Measurements from ENCODE around the gene GPN2. TPM values are rescaled to one million over a fixed set of nuclear protein-coding genes. Genes with fewer than 3 reads are reported as not detected.
"Not testable (repeated sequence)": the region's sequence is repeated elsewhere in the genome, so short reads cannot be mapped to it uniquely, and the experiment has no call there.

GPN2 gene
- total RNA-seq, 1 experiment from 2014 or later = 41.9 TPM

DNA sequence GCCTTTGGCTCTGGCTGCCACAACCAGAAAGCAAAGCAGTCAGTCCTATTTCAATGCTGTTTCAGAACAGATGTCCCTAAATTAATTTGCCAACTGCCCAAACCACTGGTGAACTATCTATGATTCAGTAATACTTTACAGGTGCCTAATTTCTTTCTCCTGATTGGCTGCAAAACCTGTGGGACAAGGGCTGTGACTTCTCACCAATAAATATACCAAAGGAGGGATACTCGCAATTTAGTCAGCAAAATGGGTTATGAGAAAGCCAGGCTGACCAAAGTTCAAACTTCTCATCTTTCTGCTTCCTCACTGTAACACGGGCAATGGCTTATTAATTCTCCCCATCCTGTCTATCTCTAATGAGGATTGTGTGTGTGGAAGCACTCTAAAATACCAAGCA, 12.8 kb downstream of the GPN2 start:
- Histone ChIP-seq H3K27me3 (ENCODE audit: control insufficient read depth, insufficient read depth, low read length) (no peaks in the 10 kb centered on the region), H3K9me3 (ENCODE audit: control insufficient read depth, insufficient read depth, low read depth, low read length) (no peaks in the 10 kb centered on the region), H3K4me1 (ENCODE audit: control insufficient read depth, insufficient read depth, low read length) (no peaks in the 10 kb centered on the region), H3K27ac (ENCODE audit: low read length) (no peak overlapping the region), H3K4me3 (ENCODE audit: low read depth in 2 of 2, low read length in 2 of 2) (no peak overlapping the region), H3K36me3 (ENCODE audit: control insufficient read depth, insufficient read depth, low read length) (peaks cover 10% of the 10 kb centered on the region; the same call in 1 of the 2 replicates)
- in situ Hi-C loops (cut with HindIII; ENCODE audit: low pct_unique_long_range_greater_than_20kb, low sequenced_read_pairs) (no loop called here), intact Hi-C loops (cut with micrococcal nuclease; ENCODE audit: unreplicated experiment) (loop anchor here (5.0 kb wide), 1 partner anchor 275 kb away; no protein-coding TSS in a partner anchor)
- no peak for DNase-seq (ENCODE audit: low read depth, low spot score)
- ChIA-PET CTCF (no interaction called here), POLR2A (no interaction called here)
- TF ChIP-seq SIN3A (IDR thresholded peaks at IDR 0.05; ENCODE audit: borderline replicate concordance, insufficient read depth, low read depth, low read length) (no peak), TCF7L2 (IDR thresholded peaks at IDR 0.05; ENCODE audit: low read depth, low read length) (no peak), POLR2AphosphoS5 (IDR thresholded peaks at IDR 0.05; ENCODE audit: low read depth, low read length) (no peak; the same call in 1 of the 2 replicates)
- TF ChIP-seq, protein P1, sequence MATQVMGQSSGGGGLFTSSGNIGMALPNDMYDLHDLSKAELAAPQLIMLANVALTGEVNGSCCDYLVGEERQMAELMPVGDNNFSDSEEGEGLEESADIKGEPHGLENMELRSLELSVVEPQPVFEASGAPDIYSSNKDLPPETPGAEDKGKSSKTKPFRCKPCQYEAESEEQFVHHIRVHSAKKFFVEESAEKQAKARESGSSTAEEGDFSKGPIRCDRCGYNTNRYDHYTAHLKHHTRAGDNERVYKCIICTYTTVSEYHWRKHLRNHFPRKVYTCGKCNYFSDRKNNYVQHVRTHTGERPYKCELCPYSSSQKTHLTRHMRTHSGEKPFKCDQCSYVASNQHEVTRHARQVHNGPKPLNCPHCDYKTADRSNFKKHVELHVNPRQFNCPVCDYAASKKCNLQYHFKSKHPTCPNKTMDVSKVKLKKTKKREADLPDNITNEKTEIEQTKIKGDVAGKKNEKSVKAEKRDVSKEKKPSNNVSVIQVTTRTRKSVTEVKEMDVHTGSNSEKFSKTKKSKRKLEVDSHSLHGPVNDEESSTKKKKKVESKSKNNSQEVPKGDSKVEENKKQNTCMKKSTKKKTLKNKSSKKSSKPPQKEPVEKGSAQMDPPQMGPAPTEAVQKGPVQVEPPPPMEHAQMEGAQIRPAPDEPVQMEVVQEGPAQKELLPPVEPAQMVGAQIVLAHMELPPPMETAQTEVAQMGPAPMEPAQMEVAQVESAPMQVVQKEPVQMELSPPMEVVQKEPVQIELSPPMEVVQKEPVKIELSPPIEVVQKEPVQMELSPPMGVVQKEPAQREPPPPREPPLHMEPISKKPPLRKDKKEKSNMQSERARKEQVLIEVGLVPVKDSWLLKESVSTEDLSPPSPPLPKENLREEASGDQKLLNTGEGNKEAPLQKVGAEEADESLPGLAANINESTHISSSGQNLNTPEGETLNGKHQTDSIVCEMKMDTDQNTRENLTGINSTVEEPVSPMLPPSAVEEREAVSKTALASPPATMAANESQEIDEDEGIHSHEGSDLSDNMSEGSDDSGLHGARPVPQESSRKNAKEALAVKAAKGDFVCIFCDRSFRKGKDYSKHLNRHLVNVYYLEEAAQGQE (IDR thresholded peaks at IDR 0.05; ENCODE audit: insufficient read depth in 1 of 2, low read depth in 2 of 2, low read length in 1 of 2) = no peak
- TF ChIP-seq, protein P2, sequence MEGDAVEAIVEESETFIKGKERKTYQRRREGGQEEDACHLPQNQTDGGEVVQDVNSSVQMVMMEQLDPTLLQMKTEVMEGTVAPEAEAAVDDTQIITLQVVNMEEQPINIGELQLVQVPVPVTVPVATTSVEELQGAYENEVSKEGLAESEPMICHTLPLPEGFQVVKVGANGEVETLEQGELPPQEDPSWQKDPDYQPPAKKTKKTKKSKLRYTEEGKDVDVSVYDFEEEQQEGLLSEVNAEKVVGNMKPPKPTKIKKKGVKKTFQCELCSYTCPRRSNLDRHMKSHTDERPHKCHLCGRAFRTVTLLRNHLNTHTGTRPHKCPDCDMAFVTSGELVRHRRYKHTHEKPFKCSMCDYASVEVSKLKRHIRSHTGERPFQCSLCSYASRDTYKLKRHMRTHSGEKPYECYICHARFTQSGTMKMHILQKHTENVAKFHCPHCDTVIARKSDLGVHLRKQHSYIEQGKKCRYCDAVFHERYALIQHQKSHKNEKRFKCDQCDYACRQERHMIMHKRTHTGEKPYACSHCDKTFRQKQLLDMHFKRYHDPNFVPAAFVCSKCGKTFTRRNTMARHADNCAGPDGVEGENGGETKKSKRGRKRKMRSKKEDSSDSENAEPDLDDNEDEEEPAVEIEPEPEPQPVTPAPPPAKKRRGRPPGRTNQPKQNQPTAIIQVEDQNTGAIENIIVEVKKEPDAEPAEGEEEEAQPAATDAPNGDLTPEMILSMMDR (IDR thresholded peaks at IDR 0.05) = no peak
- no peak for ATAC-seq
- BruUV-seq (replicated peaks) = TSS peak; percentile 57

DNA sequence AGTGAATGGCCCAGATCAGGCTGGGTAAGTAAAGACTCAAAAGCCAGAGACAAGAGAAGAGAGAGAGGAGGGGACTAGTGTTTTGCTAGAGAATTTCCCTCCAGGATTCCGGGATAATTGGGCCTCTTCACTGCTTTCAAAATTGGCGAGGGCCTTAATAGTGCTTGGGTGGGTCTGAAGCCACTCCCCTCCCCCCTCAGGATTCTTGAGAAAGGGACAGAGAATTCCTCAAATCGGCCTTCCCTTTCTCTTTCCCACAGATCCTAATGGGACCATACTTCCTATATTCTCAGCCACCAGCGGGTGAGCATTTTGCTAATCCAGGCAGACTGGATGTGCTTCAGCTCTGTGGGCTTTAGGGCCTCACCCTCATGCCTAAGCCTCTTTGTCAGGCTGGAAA, 15.2 kb downstream of the GPN2 start:
- Histone ChIP-seq H3K36me3 (ENCODE audit: control insufficient read depth, insufficient read depth, low read length) (0 out of 2 replicates have a peak, but pooled peaks cover 7% of the 10 kb centered on the region), H3K4me1 (ENCODE audit: control insufficient read depth, insufficient read depth, low read length) (no peaks in the 10 kb centered on the region), H3K9me3 (ENCODE audit: control insufficient read depth, insufficient read depth, low read depth, low read length) (no peaks in the 10 kb centered on the region), H3K27ac (ENCODE audit: low read length) (no peak overlapping the region), H3K4me3 (ENCODE audit: low read depth in 2 of 2, low read length in 2 of 2) (no peak overlapping the region), H3K27me3 (ENCODE audit: control insufficient read depth, insufficient read depth, low read length) (no peaks in the 10 kb centered on the region)
- TF ChIP-seq TCF7L2 (IDR thresholded peaks at IDR 0.05; ENCODE audit: low read depth, low read length) (no peak), SIN3A (IDR thresholded peaks at IDR 0.05; ENCODE audit: borderline replicate concordance, insufficient read depth, low read depth, low read length) (no peak), POLR2AphosphoS5 (IDR thresholded peaks at IDR 0.05; ENCODE audit: low read depth, low read length) (no peak)
- TF ChIP-seq, protein P2 (IDR thresholded peaks at IDR 0.05) = no peak
- TF ChIP-seq, protein P1 (IDR thresholded peaks at IDR 0.05; ENCODE audit: insufficient read depth in 1 of 2, low read depth in 2 of 2, low read length in 1 of 2) = no peak
- intact Hi-C loops (cut with micrococcal nuclease; ENCODE audit: unreplicated experiment) (loop anchor here (5.0 kb wide), 1 partner anchor 273 kb away; no protein-coding TSS in a partner anchor), in situ Hi-C loops (cut with HindIII; ENCODE audit: low pct_unique_long_range_greater_than_20kb, low sequenced_read_pairs) (no loop called here)
- no peak for ATAC-seq
- DNase-seq (ENCODE audit: low read depth, low spot score) = no peak
- ChIA-PET CTCF (interaction anchor here (0.9 kb wide), 1 partner anchor 17 kb away, joined by 3 read pairs; no protein-coding TSS in a partner anchor), POLR2A (no interaction called here)
- no TSS peak for BruUV-seq (replicated peaks)

DNA sequence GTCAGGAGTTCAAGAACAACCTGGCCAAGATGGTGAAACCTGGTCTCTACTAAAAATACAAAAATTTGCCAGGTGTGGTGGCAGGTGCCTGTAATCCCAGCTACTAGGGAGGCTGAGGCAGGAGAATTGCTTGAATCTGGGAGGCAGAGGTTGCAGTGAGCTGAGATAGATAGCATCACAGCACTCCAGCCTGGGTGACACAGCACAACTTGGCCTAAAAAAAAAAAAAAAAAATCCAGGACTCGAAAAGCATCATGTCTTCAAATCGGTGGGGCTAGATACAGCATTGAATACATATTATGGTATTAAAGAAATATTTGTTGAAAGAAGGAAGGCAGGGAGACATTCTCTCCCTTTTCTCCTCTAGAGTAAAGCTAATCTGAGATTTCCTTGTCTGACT, 17.0 kb downstream of the GPN2 start:
- H3K4me1 ChIP-seq (ENCODE audit: control insufficient read depth, insufficient read depth, low read length); in situ Hi-C loops (cut with HindIII; ENCODE audit: low pct_unique_long_range_greater_than_20kb, low sequenced_read_pairs); H3K36me3 ChIP-seq (ENCODE audit: control insufficient read depth, insufficient read depth, low read length); ATAC-seq; intact Hi-C loops (cut with micrococcal nuclease; ENCODE audit: unreplicated experiment); H3K4me3 ChIP-seq (ENCODE audit: low read depth in 2 of 2, low read length in 2 of 2); BruUV-seq (replicated peaks); H3K9me3 ChIP-seq (ENCODE audit: control insufficient read depth, insufficient read depth, low read depth, low read length); H3K27ac ChIP-seq (ENCODE audit: low read length); DNase-seq (ENCODE audit: low read depth, low spot score); H3K27me3 ChIP-seq (ENCODE audit: control insufficient read depth, insufficient read depth, low read length): not testable (repeated sequence)
- ChIA-PET CTCF (interaction anchor here (0.7 kb wide), 1 partner anchor 18 kb away, joined by 6 read pairs; no protein-coding TSS in a partner anchor), POLR2A (interaction anchor here (0.9 kb wide), 1 partner anchor 8 kb away, joined by 3 read pairs; no protein-coding TSS in a partner anchor)
